Common myeloid progenitor, CD34-positive (primary cell): ENCODE results near the gene UST. TPM values are rescaled to one million over a fixed set of nuclear protein-coding genes. Genes with fewer than 3 reads are reported as not detected.
A peak's percentile ranks its signal among the peaks of the same experiment; 100 is the strongest.

Experiments
- CTCF ChIA-PET: fragments of 350-600 bp; sonication (Branson Sonifier 250); formaldehyde crosslinking; loops from one replicate; lab custom pipeline; 2021; ENCODE audit warnings: antibody characterized with exemption; lab: Charles Lee
- POLR2A ChIA-PET: fragments of 350-600 bp; sonication (Branson Sonifier 250); formaldehyde crosslinking; loops from one replicate; lab custom pipeline; 2021; ENCODE audit warnings: antibody characterized with exemption; lab: Charles Lee
- DNase-seq, 3 donors: peaks; one replicate each; pipeline versions ENCODE4 v3.0.0 to v3.0.0-alpha.2; 2013
- H3K27ac ChIP-seq, 2 experiments: 1 replicate in 1 of 2; 2 replicates in 1 of 2; pipeline ENCODE4 v1.7.0; 2013; ENCODE audit warnings: inconsistent platforms in 2 of 2, low read length in 2 of 2, mild to moderate bottlenecking in 2 of 2, low read depth in 1 of 2, moderate library complexity in 1 of 2; ENCODE audit not compliant: severe bottlenecking in 2 of 2, insufficient read depth in 1 of 2, poor library complexity in 1 of 2
- H3K27me3 ChIP-seq, 5 experiments: replicated peaks in 2 of 5; 1 replicate in 3 of 5; 2 replicates in 2 of 5; pipeline versions ENCODE4 v1.6.1 to v1.7.0; 2013; ENCODE audit warnings: low read length in 4 of 5, mild to moderate bottlenecking in 2 of 5, moderate library complexity in 2 of 5, inconsistent platforms in 1 of 5; ENCODE audit not compliant: insufficient read depth in 5 of 5, control insufficient read depth in 4 of 5
- H3K36me3 ChIP-seq, 4 experiments: 1 replicate in 2 of 4; 2 replicates in 2 of 4; pipeline versions ENCODE4 v1.6.1 to v1.7.0; 2013; ENCODE audit warnings: low read length in 3 of 4, control low read depth in 1 of 4, mild to moderate bottlenecking in 1 of 4; ENCODE audit not compliant: control insufficient read depth in 4 of 4, insufficient read depth in 4 of 4
- H3K4me1 ChIP-seq, 4 experiments: 1 replicate in 3 of 4; 2 replicates in 1 of 4; pipeline versions ENCODE4 v1.6.1 to v1.7.1; 2013; ENCODE audit warnings: low read length in 3 of 4, mild to moderate bottlenecking in 3 of 4, control low read depth in 1 of 4, inconsistent platforms in 1 of 4, moderate library complexity in 1 of 4; ENCODE audit not compliant: control insufficient read depth in 4 of 4, insufficient read depth in 4 of 4; ENCODE audit errors: control extremely low read depth in 1 of 4
- H3K4me3 ChIP-seq, 7 experiments: 1 replicate in 4 of 7; 2 replicates in 3 of 7; pipeline versions ENCODE4 v1.5.1 to v1.7.0; 2013; ENCODE audit warnings: mild to moderate bottlenecking in 7 of 7, low read length in 6 of 7, moderate library complexity in 6 of 7, inconsistent platforms in 2 of 7, low read depth in 2 of 7, control low read depth in 1 of 7; ENCODE audit not compliant: insufficient read depth in 4 of 7, control insufficient read depth in 1 of 7; ENCODE audit errors: extremely low read depth in 1 of 7
- H3K9me3 ChIP-seq, 5 experiments: 1 replicate in 4 of 5; 2 replicates in 1 of 5; pipeline versions ENCODE4 v1.6.1 to v1.7.1; 2013; ENCODE audit warnings: low read length in 4 of 5, mild to moderate bottlenecking in 2 of 5, inconsistent platforms in 1 of 5, low read depth in 1 of 5, moderate library complexity in 1 of 5; ENCODE audit not compliant: control insufficient read depth in 4 of 5, insufficient read depth in 2 of 5; ENCODE audit errors: control extremely low read depth in 1 of 5
- WGBS: methylation state at CpG from one replicate; pipeline ENCODE4 v1.1.5; 2013; ENCODE audit not compliant: insufficient coverage; 5-methylcytosine and 5-hydroxymethylcytosine counted together
- polyA plus RNA-seq: library from polyadenylated mRNA; unstranded; fragments of 120-200 nt; gene quantifications from one replicate; pipeline ENCODE4 v1.2.1, GENCODE V29; 2013

The UST gene
- polyA plus RNA-seq = 3.0 TPM

DNA sequence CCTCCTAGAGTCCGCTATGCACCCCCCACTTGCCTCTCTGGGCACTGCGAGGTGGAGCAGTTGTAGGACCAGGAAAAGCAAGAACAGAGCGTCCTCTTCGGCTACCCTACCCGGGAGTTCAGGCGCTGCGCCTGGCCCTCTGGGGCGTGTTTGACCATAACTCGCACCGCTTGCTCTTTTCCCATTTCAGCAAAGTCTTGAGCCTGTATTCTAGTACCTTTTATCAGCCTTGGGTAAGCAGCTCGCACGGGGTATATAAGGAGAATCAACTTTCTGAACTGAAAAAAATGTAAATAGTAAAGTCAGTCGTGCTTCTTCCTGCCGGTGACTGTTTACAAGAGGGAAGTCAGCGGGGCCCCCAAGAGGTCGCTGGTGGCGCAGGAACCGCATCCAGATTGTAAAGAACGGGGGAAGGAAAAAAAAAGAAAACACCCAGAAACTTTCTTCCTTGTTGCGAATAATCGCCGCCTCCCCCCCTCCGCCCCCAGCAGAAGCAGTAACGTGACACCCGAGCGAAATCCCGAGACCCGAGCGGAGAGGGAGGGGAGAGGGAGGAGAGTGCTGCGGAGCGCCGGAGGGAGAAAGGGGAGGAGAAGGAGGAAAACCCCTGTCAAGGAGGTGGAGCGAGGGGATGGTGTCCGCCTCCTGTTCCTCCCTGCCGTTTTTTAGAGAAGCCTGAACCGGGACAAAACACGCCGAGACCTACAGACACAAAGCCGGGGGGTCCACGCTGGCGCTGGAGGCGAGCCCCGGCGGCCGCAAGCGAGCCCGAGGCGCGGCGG lies at the start of gene UST:
UST (plus strand) TSS at position 668 of the 782 bp plus-strand sequence. CDS start 401 bp downstream, outside the sequence.
- H3K4me1 ChIP-seq = peaks cover 3 to 30% (median 23%) of the 10 kb centered on the region in 4 experiments
- CTCF ChIA-PET = interaction anchor here (1.4 to 2.6 kb wide), 4 partner anchors 169 to 206 kb away, joined by 3 to 10 read pairs (median 6); no protein-coding TSS in a partner anchor
- H3K36me3 ChIP-seq = no peaks in the 10 kb centered on the region
- no peaks in the 10 kb centered on the region for H3K9me3 ChIP-seq
- peak within 1 kb of the TSS; percentile 53 to 92 (median 80) for H3K4me3 ChIP-seq
- peak; percentile 80 to 92 (median 89) for DNase-seq
- H3K27ac ChIP-seq = peak within 1 kb of the TSS in 1 of 2 experiments; percentile 22
- POLR2A ChIA-PET = no interaction called here
- 0% methylated on average over 40 of the region's 50 CpGs for WGBS
- peaks cover 0 to 5% (median 0%) of the 10 kb centered on the region in 5 experiments for H3K27me3 ChIP-seq

DNA sequence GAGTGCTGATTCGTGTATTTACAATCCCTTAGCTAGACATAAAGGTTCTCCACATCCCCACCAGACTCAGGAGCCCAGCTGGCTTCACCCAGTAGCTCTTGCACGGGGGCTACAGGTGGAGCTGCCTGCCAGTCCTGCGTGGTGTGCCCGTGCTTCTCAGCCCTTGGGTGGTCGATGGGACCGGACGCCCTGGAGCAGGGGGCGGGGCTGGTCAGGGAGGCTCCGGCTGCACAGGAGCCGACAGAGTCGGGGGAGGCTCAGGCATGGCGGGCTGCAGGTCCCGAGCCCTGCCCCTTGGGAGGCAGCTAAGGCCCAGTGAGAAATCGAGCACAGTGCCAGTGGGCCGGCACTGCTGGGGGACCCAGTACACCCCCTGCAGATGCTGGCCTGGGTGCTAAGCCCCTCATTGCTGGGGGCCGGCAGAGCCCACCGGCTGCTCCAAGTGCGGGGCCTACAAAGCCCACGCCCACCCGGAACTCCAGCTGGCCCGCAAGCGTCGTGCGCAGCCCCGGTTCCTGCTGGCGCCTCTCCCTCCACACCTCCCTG lies 48.9 kb upstream of the UST start:
- ChIA-PET CTCF (interaction anchor here (1.7 kb wide), 1 partner anchor 15 kb away, joined by 6 read pairs; no protein-coding TSS in a partner anchor), POLR2A (no interaction called here)
- H3K36me3 ChIP-seq = no peaks in the 10 kb centered on the region
- no peak overlapping the region for H3K4me3 ChIP-seq
- 92% methylated on average over 11 of the region's 26 CpGs for WGBS
- no peaks in the 10 kb centered on the region for H3K27me3 ChIP-seq
- H3K4me1 ChIP-seq = peaks cover 5 to 22% (median 15%) of the 10 kb centered on the region in 4 experiments
- no peak overlapping the region for H3K27ac ChIP-seq
- DNase-seq = no peak
- peaks cover 0 to 2% (median 0%) of the 10 kb centered on the region in 5 experiments for H3K9me3 ChIP-seq

DNA sequence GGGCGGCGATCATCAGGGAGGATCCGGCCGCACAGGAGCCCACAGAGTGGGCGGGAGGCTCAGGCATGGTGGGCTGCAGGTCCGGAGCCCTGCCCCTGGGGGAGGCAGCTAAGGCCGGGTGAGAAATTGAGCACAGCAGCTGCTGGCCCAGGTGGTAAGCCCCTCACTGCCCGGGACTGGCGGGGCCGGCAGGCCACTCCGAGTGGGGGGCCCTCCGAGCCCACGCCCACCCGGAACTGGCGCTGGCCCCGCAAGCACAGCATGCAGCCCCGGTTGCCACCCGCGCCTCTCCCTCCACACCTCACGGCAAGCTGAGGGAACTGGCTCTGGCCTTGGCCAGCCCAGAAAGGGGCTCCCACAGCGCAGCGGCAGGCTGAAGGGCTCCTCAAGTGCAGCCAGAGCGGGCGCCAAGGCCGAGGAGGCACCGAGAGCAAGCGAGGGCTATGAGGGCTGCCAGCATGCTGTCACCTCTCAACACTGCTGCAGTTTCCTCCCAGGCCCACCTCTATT lies 48.1 kb upstream of the UST start:
- CTCF ChIA-PET = no interaction called here
- 89% methylated on average over 18 of the region's 27 CpGs for WGBS
- Histone ChIP-seq H3K27me3 (no peaks in the 10 kb centered on the region), H3K9me3 (peaks cover 0 to 2% (median 0%) of the 10 kb centered on the region in 5 experiments), H3K4me3 (no peak overlapping the region), H3K4me1 (peaks cover 5 to 19% (median 14%) of the 10 kb centered on the region in 4 experiments), H3K27ac (no peak overlapping the region), H3K36me3 (no peaks in the 10 kb centered on the region)
- DNase-seq = no peak
- POLR2A ChIA-PET = no interaction called here

GRCh38 chr6:148700047-148700715 lies 46.6 kb upstream of the UST start:
- no CpG with 5 or more reads among the region's 2 CpGs for whole genome bisulfite sequencing

DNA sequence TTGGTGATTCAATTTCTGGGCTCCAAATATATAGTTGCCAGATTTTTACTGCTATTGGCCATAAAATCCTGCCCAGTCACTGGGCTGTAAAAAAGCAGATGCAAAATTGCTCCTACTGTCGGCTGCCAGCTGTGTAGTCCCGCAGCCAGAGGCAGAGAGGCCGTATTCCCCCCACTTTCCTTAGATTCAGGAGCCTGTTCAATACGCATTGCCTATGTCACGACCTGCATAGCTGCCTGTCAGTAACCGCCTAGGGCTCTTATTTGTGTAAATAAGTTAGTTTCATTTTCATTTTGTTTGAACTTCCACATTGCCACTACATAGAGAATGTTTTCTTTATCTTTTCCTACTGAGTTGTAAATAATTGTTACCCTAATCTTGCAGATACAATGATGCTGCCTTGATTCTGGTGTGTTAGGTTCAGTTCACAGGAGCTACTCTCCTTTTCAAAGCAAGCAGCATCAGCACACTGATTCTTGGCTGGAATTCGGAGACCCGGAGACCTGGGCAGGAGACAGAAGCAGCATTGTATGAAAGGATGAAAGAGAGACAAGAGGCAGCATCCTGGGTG lies 46.0 kb upstream of the UST start:
- CTCF ChIA-PET = interaction anchor here (1.5 kb wide), 1 partner anchor 227 kb away, joined by 3 read pairs; no protein-coding TSS in a partner anchor
- H3K27ac ChIP-seq = peak overlapping the region in 1 of 2 experiments; percentile 54

More at GRCh38 chr6:148700047-148700715, 46.6 kb upstream of the UST start:
- ChIA-PET CTCF (interaction anchor here (1.5 kb wide), 1 partner anchor 228 kb away, joined by 3 read pairs; no protein-coding TSS in a partner anchor), POLR2A (no interaction called here)
- H3K4me3 ChIP-seq = peak overlapping the region in 6 of 7 experiments; percentile 57 to 77 (median 68)
- no peak for DNase-seq
- peak overlapping the region in 1 of 2 experiments; percentile 54 for H3K27ac ChIP-seq
- peaks cover 0 to 2% (median 0%) of the 10 kb centered on the region in 5 experiments for H3K9me3 ChIP-seq
- H3K27me3 ChIP-seq = no peaks in the 10 kb centered on the region
- H3K36me3 ChIP-seq = no peaks in the 10 kb centered on the region
- H3K4me1 ChIP-seq = peaks cover 5 to 15% (median 6%) of the 10 kb centered on the region in 4 experiments

DNA sequence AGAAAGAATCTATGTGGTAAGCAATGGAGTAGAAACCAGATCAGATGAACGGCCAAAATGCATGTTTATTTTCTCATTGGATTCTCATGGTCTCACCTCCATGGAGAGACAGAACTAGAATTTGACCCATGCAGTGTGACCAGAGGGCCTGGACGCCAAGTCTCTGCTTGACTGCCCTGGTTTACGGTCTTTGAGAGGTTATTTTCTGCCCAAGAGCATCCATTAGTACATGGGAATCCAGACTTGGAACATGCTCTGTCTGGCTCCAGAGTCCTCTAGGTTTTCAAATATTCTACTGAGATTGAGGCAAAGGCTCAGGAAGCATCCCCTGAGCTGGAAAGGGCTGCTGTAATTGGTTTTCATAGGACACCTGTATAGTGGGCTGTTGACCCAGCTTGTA lies 45.5 kb upstream of the UST start:
- CTCF ChIA-PET = no interaction called here
- 76% methylated on average over 3 of the region's 3 CpGs for WGBS
- peaks cover 0 to 1% (median 0%) of the 10 kb centered on the region in 5 experiments for H3K9me3 ChIP-seq
- peaks cover 5 to 17% (median 6%) of the 10 kb centered on the region in 4 experiments for H3K4me1 ChIP-seq
- POLR2A ChIA-PET = interaction anchor here (0.5 kb wide), 1 partner anchor 13 kb away, joined by 3 read pairs; no protein-coding TSS in a partner anchor
- DNase-seq = no peak
- H3K27me3 ChIP-seq = no peaks in the 10 kb centered on the region
- H3K36me3 ChIP-seq = no peaks in the 10 kb centered on the region
- H3K4me3 ChIP-seq = peak overlapping the region in 4 of 7 experiments; percentile 57 to 77 (median 71)
- H3K27ac ChIP-seq = peak overlapping the region in 1 of 2 experiments; percentile 54

More for the DNA sequence above, 46.0 kb upstream of the UST start:
- peak; percentile 65 to 85 (median 75) for DNase-seq
- H3K27me3 ChIP-seq = no peaks in the 10 kb centered on the region
- H3K4me1 ChIP-seq = peaks cover 5 to 17% (median 6%) of the 10 kb centered on the region in 4 experiments
- H3K36me3 ChIP-seq = no peaks in the 10 kb centered on the region
- H3K9me3 ChIP-seq = peaks cover 0 to 1% (median 0%) of the 10 kb centered on the region in 5 experiments
- POLR2A ChIA-PET = interaction anchor here (0.5 kb wide), 1 partner anchor 14 kb away, joined by 3 read pairs; no protein-coding TSS in a partner anchor
- WGBS = 29% methylated on average over 5 of the region's 8 CpGs
- peak overlapping the region; percentile 41 to 77 (median 66) for H3K4me3 ChIP-seq
